AG04450 (cell line): Measurements from ENCODE around the gene ACRBP. TPM values are rescaled to one million over a fixed set of nuclear protein-coding genes. Genes with fewer than 3 reads are reported as not detected.

Experiments
- CTCF ChIA-PET: fragments of 300-600, 350-600 bp; formaldehyde crosslinking; extraction: SDS; loops from one replicate; lab custom pipeline; 2022; ENCODE audit warnings: antibody characterized with exemption, inconsistent platforms; lab: Charles Lee
- POLR2A ChIA-PET: fragments of 350-600 bp; formaldehyde crosslinking; extraction: SDS; loops from one replicate; lab custom pipeline; 2021; ENCODE audit warnings: antibody characterized with exemption, inconsistent platforms; lab: Yijun Ruan, JAX
- DNase-seq: peaks from one replicate; pipeline ENCODE4 v3.0.0-alpha.2; 2011; ENCODE audit warnings: low read depth, low spot score
- H3K27ac ChIP-seq: one replicate; pipeline ENCODE4 v1.5.1; 2012; ENCODE audit warnings: low read depth, low read length, control low read depth
- H3K27me3 ChIP-seq: one replicate; pipeline ENCODE4 v1.6.0; 2012; ENCODE audit warnings: low read length; ENCODE audit not compliant: control insufficient read depth, insufficient read depth
- H3K4me3 ChIP-seq: 2 replicates; pipeline ENCODE4 v1.5.1; 2011; ENCODE audit warnings: mild to moderate bottlenecking, low read depth, low read length, control low read depth
- H3K9me3 ChIP-seq: 2 replicates; pipeline ENCODE4 v1.5.1; 2012; ENCODE audit warnings: low read length; ENCODE audit not compliant: control insufficient read depth, insufficient read depth
- polyA plus RNA-seq: library from polyadenylated mRNA; depleted of rRNA; stranded (reverse); fragments of >200 nt; gene quantifications from 2 replicates; pipeline ENCODE4 v1.2.3, GENCODE V29; 2011
- TF ChIP-seq, protein P1 (sequence below): IDR thresholded peaks from 2 replicates; pipeline ENCODE4 v1.5.1; 2011; ENCODE audit warnings: low read depth, low read length, control low read depth, inconsistent platforms

The ACRBP gene
- polyA plus RNA-seq, 1 experiment, result 0.64 TPM

DNA sequence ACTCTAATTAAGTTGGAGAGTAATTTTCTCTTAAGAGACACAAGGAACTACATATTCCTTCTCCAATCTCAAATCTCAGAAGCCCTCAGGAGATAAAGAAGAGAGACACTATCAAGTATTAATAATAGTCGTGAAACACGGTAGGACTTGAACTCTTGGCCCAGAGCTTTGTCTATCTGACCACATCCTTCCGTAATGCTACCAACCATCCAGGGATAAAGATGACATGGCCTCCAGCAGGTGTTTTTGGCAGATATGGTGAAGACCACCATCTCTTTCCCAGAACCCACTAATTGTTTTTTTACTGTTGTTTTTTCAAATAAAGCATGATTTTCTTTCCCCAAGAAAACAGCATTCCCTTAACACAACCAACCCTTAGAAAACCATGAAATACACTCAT, 38.6 kb upstream of the ACRBP start:
- TF ChIP-seq, protein P1, sequence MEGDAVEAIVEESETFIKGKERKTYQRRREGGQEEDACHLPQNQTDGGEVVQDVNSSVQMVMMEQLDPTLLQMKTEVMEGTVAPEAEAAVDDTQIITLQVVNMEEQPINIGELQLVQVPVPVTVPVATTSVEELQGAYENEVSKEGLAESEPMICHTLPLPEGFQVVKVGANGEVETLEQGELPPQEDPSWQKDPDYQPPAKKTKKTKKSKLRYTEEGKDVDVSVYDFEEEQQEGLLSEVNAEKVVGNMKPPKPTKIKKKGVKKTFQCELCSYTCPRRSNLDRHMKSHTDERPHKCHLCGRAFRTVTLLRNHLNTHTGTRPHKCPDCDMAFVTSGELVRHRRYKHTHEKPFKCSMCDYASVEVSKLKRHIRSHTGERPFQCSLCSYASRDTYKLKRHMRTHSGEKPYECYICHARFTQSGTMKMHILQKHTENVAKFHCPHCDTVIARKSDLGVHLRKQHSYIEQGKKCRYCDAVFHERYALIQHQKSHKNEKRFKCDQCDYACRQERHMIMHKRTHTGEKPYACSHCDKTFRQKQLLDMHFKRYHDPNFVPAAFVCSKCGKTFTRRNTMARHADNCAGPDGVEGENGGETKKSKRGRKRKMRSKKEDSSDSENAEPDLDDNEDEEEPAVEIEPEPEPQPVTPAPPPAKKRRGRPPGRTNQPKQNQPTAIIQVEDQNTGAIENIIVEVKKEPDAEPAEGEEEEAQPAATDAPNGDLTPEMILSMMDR, result no peak
- no peak for DNase-seq
- POLR2A ChIA-PET, result no interaction called here
- CTCF ChIA-PET, result no interaction called here
- no peaks in the 10 kb centered on the region for H3K27me3 ChIP-seq
- H3K9me3 ChIP-seq, result no peaks in the 10 kb centered on the region
- no peak overlapping the region for H3K27ac ChIP-seq
- H3K4me3 ChIP-seq, result no peak overlapping the region

DNA sequence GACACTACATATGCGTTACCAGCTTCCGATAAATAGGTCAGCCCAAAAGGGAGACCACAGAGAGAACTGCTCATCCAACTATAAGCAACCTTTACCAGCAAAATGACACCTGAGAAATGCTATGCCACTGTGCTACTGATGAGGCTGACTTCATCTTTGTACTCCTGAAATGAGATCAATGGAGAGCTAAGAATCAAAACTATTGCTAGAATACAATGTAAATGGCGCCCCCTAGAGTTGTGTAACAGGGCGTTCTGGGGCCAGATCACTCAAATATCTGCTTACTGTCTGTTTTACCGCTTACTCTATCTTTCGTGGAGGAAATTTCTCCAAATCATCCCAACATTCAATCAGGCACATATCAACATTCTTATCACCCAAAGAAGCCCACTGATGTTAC, 37.4 kb upstream of the ACRBP start:
- ChIA-PET CTCF (interaction anchor here (0.5 to 1.6 kb wide), 14 partner anchors 12 to 1147 kb away, joined by 3 to 15 read pairs (median 3); partner anchors contain the start of genes LPAR5 and MLF2), POLR2A (interaction anchor here (0.7 kb wide), 1 partner anchor 39 kb away, joined by 3 read pairs; the partner anchor contains the start of gene COPS7A)
- Histone ChIP-seq H3K4me3 (no peak overlapping the region), H3K27me3 (no peaks in the 10 kb centered on the region), H3K27ac (no peak overlapping the region), H3K9me3 (no peaks in the 10 kb centered on the region)
- TF ChIP-seq, protein P1, result peak; percentile 51
- DNase-seq, result no peak

DNA sequence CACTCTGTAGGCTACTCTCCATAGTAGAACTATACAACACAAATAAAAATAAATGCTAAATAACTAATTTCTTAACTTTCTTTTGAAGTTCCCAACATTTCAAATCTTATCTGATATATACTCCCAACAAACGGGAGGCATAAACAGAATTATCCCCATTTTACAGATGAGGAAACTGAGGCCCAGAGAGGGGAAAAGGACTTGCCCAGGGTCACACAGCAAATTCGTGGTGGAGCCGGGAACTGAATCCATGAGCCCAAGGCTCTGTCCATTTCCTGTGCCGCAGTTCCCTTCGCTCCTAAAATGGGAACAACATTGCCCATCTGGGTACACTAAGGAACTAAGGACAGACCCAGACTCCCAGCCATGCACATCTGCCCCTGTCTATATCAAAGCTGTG, 29.7 kb upstream of the ACRBP start:
- Histone ChIP-seq H3K4me3 (no peak overlapping the region), H3K9me3 (no peaks in the 10 kb centered on the region), H3K27ac (no peak overlapping the region), H3K27me3 (no peaks in the 10 kb centered on the region)
- POLR2A ChIA-PET, result no interaction called here
- CTCF ChIA-PET, result no interaction called here
- TF ChIP-seq, protein P1, result no peak
- DNase-seq, result no peak

DNA sequence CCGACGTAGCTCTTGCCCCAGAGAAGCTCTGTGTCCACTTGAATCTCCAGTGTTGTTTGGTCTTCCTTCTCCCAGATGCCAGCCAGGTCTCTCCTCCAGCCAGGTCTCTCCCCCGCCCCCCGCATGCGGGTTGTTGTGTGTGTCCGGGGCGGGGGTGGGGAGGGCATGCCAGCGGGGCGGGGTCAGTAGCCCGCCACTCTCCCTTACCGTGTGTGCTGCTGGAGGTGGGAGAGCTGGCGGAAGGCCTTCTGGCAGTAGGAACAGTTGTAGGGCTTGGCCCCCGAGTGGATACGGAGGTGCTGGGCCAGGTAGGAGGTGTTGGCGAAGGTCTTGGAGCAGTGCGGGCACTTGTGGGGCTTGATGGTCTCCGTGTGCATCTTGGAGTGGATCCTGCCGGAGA, 24.9 kb upstream of the ACRBP start:
- TF ChIP-seq, protein P1, result no peak

DNA sequence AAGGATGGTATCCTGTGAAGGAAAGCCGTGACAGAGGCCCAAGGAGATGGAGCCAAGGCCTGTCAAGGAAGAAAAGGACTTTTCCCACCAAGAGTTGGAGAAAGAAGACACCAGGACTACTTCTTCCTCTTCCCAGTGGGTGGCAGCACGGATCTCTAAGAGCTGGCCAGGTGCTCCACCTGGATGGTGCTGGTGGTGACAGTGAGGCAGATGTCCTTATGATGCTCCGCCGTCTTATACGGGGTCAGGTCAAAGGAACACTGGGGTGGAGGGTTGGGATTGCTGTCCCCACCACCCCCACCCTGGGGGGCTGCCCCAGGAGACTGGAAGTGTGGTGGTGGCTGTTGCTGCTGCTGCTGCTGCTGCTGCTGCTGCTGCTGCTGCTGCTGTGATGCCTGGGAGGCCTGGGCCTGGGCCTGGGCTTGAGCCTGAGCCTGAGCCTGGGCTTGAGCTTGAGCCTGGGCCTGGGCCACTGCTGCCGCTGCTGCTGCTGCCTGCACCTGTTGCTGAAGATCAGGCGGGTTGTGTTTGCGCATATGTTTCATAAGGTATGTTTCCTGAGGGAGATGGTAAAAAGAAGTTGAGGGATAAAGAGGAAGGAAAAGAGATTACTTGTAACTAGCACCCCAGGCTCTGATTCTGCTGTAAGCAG, 20.5 kb upstream of the ACRBP start:
- Histone ChIP-seq H3K27me3 (no peaks in the 10 kb centered on the region), H3K27ac (no peak overlapping the region), H3K9me3 (no peaks in the 10 kb centered on the region), H3K4me3 (no peak overlapping the region)
- TF ChIP-seq, protein P1, result no peak
- ChIA-PET POLR2A (no interaction called here), CTCF (interaction anchor here (1.5 kb wide), 1 partner anchor 23 kb away, joined by 4 read pairs; no protein-coding TSS in a partner anchor)
- no peak for DNase-seq

More for the DNA sequence above, 24.9 kb upstream of the ACRBP start:
- H3K9me3 ChIP-seq, result no peaks in the 10 kb centered on the region
- H3K27me3 ChIP-seq, result no peaks in the 10 kb centered on the region
- ChIA-PET CTCF (interaction anchor here (3.0 kb wide), 1 partner anchor 12 kb away, joined by 15 read pairs; no protein-coding TSS in a partner anchor), POLR2A (no interaction called here)
- no peak for DNase-seq
- H3K4me3 ChIP-seq, result no peak overlapping the region
- H3K27ac ChIP-seq, result no peak overlapping the region
